Peyer's patch (tissue), 4 donors: ENCODE results near the gene ID4. TPM values are rescaled to one million over a fixed set of nuclear protein-coding genes. Genes with fewer than 3 reads are reported as not detected.

Source experiments
- DNase-seq, 3 donors: peaks; one replicate each; pipeline ENCODE4 v3.0.0-alpha.2; 2017 to 2019
- H3K27ac ChIP-seq, 4 donors: fragments of 200-600 bp; sonication (generic); one replicate each; pipeline ENCODE4 v1.5.1; 2016 to 2019
- H3K27me3 ChIP-seq, 2 donors: fragments of 200-600 bp; sonication (generic); one replicate each; pipeline ENCODE4 v1.5.1; 2019
- H3K36me3 ChIP-seq, 3 donors: fragments of 200-600 bp; sonication (generic); one replicate each; pipeline ENCODE4 v1.5.1; 2016 to 2019
- H3K4me1 ChIP-seq, 4 donors: fragments of 200-600 bp; sonication (generic); one replicate each; pipeline ENCODE4 v1.5.1; 2016 to 2019
- H3K4me3 ChIP-seq, 4 donors: fragments of 200-600 bp; sonication (generic); 1 replicate in 3 of 4; 2 replicates in 1 of 4; pipeline ENCODE4 v1.5.1; 2016 to 2019; ENCODE audit warnings: mild to moderate bottlenecking in 1 of 4
- H3K9me3 ChIP-seq, 4 donors: fragments of 200-600 bp; sonication (generic); one replicate each; pipeline ENCODE4 v1.5.1; 2016 to 2019; ENCODE audit warnings: mild to moderate bottlenecking in 1 of 4
- CTCF ChIP-seq, 6 experiments: fragments of 450-650 bp in 4 of 6; fragments of 200-600 bp in 2 of 6; sonication (generic) in 1 of 6; IDR thresholded peaks; one replicate each; pipeline ENCODE4 v1.5.1; 2017 to 2019; ENCODE audit warnings: antibody characterized with exemption in 6 of 6, mild to moderate bottlenecking in 3 of 6, moderate library complexity in 1 of 6
- POLR2A ChIP-seq, 2 donors: fragments of 450-650 bp; IDR thresholded peaks; one replicate each; pipeline ENCODE4 v1.5.1; 2017; ENCODE audit warnings: antibody characterized with exemption in 2 of 2, mild to moderate bottlenecking in 2 of 2, moderate library complexity in 2 of 2
- total RNA-seq, 4 donors: library from RNA; depleted of rRNA; stranded (reverse); fragments of >200 nt; gene quantifications; one replicate each; pipeline ENCODE4 v1.1.0, GENCODE V29; 2016

Gene ID4
- total RNA-seq, 4 donors from 2014 or later, result 2.8 to 12.3 (median 8.4) TPM

DNA sequence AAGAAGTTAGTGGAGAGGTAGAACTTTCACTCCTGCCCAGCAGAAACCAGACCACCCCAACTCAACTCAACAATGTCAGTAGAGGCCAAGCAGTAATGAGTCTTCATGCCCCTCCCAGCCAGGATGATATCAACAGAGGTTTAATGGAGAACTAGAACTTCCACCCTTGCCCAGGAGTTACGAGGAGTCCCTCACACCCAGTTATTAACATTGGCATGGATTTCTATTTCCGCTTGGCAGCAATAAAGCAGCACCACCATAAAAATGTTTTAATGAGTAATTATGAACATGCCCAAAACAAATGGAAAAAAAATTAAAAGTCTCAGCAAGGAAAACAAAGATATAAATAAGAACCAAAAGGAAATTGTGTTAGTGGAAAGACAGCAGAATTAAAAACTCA lies 40.7 kb upstream of the ID4 start:
- no peak overlapping the region for H3K4me3 ChIP-seq
- peak in 1 of 3 donors; percentile 52 for DNase-seq
- no peaks in the 10 kb centered on the region for H3K36me3 ChIP-seq
- H3K9me3 ChIP-seq, result no peaks in the 10 kb centered on the region
- peak overlapping the region in 1 of 4 donors; percentile 60 for H3K27ac ChIP-seq
- no peak for TF ChIP-seq POLR2A (IDR thresholded peaks at IDR 0.05)
- TF ChIP-seq CTCF (IDR thresholded peaks at IDR 0.05), result no peak
- H3K27me3 ChIP-seq, result no peaks in the 10 kb centered on the region
- H3K4me1 ChIP-seq, result no peaks in the 10 kb centered on the region

DNA sequence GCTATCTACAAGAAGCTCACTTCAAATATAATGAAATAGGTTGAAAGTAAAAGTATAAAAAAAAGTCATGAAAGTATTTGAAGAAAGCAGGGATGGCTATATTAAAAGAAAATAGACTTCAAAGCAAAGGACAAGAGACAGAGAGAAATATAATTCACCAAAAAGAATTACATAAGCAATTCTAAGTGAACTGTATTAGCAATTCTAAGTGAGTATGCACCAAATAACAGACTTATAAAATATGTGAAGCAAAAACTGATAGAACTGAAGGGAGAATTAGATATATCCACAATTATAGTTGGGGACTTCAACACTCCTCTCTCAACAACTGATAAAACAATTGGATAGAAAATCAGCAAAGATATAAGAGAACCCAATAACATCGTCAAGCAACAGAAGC lies 38.8 kb upstream of the ID4 start:
- no peaks in the 10 kb centered on the region for H3K9me3 ChIP-seq

GRCh38 chr6:19802656-19803055 lies 34.5 kb upstream of the ID4 start:
- Histone ChIP-seq H3K4me1 (peaks cover 0 to 17% (median 0%) of the 10 kb centered on the region in 4 donors), H3K36me3 (no peaks in the 10 kb centered on the region), H3K27me3 (no peaks in the 10 kb centered on the region), H3K9me3 (no peaks in the 10 kb centered on the region), H3K27ac (peak overlapping the region in 2 of 4 donors; percentile 2 to 93), H3K4me3 (no peak overlapping the region)
- no peak for TF ChIP-seq CTCF (IDR thresholded peaks at IDR 0.05)
- peak in 1 of 2 donors; percentile 26 for TF ChIP-seq POLR2A (IDR thresholded peaks at IDR 0.05)
- no peak for DNase-seq

More for the DNA sequence above, 38.8 kb upstream of the ID4 start:
- no peak for DNase-seq
- Histone ChIP-seq H3K36me3 (no peaks in the 10 kb centered on the region), H3K27me3 (no peaks in the 10 kb centered on the region), H3K27ac (no peak overlapping the region), H3K4me1 (peaks cover 0 to 14% (median 0%) of the 10 kb centered on the region in 4 donors), H3K4me3 (no peak overlapping the region)
- no peak for TF ChIP-seq CTCF (IDR thresholded peaks at IDR 0.05)
- no peak for TF ChIP-seq POLR2A (IDR thresholded peaks at IDR 0.05)

GRCh38 chr6:19803331-19804204 lies 33.6 kb upstream of the ID4 start:
- Histone ChIP-seq H3K27ac (peak overlapping the region; percentile 63 to 93 (median 69)), H3K36me3 (no peaks in the 10 kb centered on the region), H3K4me3 (peak overlapping the region in 2 of 4 donors; percentile 61 to 64), H3K27me3 (no peaks in the 10 kb centered on the region), H3K9me3 (no peaks in the 10 kb centered on the region), H3K4me1 (peaks cover 0 to 17% (median 0%) of the 10 kb centered on the region in 4 donors)
- TF ChIP-seq POLR2A (IDR thresholded peaks at IDR 0.05) (no peak), CTCF (IDR thresholded peaks at IDR 0.05) (no peak)
- no peak for DNase-seq

DNA sequence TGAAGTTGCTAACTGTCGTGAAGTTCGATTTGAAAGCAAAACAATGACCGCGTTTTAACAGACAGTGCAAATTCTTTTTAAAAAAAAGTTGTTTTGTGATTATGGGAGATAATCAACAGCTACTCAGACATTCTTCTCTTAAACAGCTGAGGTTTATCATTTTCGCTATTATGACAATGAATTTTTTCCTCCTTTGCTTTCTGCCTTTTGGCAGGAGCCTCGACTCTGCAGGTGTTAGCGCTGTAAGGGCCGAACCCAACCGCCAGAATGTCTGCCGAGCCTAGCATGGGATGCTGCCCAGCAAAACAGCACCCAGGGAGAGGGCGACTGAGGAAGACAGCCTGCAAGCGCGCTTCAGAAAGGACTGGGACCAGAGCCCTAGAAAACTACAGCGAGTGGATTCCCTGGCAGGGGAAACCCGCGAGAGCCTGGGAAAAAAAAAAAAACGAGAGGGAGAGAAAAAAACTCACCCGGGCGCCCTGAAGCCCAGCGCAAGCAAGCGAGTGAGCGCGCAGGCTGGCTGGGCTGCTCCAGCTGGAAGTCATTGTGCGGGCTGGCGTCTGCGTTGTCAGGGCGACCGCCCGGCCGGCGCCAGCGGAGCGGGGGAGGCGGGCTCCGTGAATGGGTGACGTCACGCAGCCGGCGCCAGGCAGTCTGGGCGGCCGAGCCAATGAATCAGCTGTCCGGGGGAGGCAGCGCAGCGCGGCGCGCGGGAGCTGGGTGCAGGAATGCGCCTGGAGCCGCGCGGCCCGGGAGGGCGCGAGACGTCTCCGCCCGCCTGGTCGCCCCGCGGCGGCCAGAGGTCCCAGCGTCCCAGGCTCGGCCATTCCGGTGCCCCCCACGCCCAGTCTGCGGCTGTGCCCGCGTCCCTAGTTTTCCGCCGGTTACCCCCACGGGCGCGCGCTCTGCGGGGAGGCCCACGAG lies 32.7 kb upstream of the ID4 start:
- Histone ChIP-seq H3K27ac (peak overlapping the region; percentile 70 to 93 (median 86)), H3K36me3 (no peaks in the 10 kb centered on the region), H3K4me1 (peaks cover 0 to 17% (median 0%) of the 10 kb centered on the region in 4 donors), H3K27me3 (no peaks in the 10 kb centered on the region), H3K4me3 (peak overlapping the region; percentile 26 to 64 (median 52)), H3K9me3 (no peaks in the 10 kb centered on the region)
- peak; percentile 80 to 85 for TF ChIP-seq POLR2A (IDR thresholded peaks at IDR 0.05)
- peak in 1 of 6 experiments; percentile 13 for TF ChIP-seq CTCF (IDR thresholded peaks at IDR 0.05)
- DNase-seq, result peak; percentile 31 to 97 (median 93)
